OCI-M2 (cell line): ENCODE results near the gene CFDP1.

ENCODE experiments used
- DNase-seq: peaks from one replicate; lab custom pipeline; 2025; ENCODE audit not compliant: unreplicated experiment; lab: John Stamatoyannopoulos, UW

Gene CFDP1

DNA sequence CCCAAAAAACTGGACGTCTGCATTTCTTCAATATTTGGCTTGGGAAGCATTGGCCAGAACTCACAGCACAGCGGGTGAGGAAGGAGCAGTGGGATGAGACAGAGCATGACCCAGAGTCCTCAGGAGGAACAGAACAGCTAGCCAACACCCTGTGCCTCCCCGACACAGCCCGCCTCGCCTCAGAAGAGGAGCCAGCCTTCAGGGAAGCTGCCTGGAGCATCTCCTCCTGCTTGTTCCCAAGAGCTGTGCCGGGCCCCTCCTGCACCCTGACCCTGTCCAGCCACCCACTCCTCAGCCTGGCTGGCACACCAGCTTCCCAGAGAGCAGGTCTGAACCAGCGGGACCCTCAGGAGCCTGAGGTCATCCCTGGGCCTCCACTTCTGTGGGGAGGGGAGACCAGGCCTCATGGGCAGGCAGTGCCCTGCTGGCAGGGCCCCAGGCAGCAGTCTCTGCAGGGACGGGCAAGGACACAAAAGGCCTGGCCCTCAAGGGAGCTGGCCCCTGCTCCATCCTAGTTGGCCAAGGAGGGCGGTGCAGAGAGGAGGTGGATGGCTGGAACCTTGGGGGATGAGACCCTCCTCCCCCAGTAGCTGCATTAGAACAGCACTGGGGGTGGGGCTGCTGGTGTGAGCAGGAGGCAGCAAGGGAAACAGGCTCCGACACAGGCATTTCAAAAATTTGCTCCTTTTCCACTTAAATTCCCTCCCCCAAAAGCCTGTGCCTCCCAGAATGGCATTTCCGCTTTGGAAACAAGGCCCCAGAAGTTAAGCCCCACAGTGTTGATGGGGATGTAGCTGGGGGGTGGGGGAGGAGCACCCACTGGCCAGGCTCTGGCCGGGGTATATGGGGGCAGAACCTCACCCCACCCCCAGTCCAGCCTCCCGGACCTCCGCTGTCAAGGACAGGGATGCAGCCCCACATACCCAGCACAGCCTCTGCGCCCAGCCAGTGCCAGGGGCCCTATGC is 180.1 kb downstream of the CFDP1 start:
- no peak for DNase-seq

DNA sequence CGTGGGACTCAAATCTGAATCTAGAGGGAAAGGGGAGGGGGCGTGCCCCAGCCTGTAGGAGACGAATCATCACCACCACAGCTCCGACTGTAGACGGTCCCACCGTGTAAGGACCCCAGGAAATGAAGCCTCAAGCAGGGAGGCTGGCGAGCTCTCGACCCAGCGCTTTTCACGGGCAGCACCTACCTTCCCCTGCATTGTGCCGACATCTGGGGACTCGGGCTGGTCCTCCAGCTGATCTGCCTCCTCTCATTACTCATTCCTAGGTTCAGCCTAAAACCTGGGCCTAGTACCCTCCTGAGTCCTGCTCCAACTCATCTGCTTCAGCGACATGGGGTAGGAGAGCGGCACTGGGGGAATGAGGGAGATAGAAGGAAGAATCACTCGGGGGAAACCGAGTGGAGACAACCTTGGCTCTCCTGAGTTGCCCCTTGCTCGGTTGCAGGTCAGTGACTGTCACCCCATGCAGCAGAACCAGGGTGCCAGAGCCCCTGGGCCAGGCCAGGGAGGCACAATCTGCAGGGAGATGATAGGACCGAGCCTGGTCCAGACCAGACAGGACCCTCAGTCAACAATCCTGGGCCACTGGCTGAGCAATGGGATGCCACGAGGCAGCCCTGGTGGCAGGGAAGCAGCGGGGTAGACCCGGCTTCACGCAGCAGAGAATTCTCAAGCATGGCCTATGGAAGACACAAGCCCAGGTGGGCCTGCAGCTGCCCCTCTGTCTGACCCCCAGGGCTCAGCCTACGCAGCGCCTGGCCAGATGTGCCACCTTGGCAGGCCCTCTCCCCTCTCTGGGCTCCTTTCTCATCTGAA is 181.0 kb downstream of the CFDP1 start:
- DNase-seq: no peak

DNA sequence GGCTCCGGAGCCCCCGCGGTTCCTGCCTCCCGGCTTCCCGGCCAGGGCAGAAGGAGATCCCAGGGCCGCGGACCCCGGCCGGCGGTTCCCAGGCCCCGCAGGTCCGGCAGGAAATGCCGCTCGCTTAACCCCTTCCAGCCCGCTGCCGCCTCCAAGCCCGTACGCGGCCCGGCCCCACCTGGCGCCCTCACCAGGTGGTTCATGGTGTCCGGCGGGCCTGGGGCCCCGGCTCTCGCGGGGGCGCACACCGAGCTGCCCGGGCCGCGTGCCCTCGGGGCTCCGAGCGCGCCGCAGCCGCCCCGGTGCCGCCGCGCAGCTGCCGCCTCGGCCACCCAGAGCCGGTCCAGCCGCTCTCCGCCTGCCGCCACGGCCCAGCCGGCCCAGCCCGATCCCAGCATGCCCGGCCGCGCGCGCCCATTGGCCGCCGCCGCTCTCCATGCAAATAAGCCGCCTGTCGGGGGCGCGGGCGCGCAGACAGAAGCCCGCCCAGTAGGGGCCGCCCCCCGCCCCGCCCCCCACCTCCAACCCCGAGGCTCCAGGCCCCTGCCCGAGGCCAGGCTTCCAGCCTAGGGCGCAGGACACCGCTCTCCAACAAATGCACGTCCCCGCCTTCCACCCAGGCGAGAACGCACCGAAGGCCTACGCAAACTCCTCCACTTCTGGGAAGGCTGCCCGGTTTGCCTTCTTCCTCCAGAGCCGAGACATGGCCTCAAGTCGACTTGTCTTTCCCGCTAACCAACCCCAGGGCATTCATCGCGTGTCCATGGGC is 181.8 kb downstream of the CFDP1 start, which contains the start of gene BCAR1:
Gene BCAR1, minus strand, starts transcription at position 345 of the 769 bp plus-strand sequence. Its CDS starts 142 bp downstream, at position 203.
- no peak for DNase-seq

DNA sequence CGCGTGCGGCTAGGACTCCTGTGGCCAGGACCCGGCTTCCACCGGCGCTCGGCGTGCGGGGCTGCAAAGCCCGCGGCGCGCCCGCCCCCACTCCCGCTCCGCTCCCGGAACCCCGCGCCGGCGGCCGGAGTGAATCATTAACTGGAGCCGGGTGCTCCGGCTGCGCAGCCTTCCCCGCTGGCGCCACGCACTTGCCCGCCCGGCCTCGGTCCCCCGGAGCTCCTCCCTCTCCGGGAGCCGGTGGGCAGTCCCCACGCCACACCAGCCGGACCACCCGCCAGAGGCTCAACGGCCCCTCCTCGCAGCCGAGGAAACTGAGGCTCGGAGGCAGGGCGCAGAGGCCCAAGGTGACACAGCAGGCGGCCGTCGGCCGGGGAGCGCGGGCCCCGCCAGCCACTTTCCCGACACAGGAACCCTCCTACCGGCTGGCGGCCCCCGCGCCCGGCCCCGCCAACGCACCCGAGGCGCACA is 182.5 kb downstream of the CFDP1 start:
- no peak for DNase-seq

DNA sequence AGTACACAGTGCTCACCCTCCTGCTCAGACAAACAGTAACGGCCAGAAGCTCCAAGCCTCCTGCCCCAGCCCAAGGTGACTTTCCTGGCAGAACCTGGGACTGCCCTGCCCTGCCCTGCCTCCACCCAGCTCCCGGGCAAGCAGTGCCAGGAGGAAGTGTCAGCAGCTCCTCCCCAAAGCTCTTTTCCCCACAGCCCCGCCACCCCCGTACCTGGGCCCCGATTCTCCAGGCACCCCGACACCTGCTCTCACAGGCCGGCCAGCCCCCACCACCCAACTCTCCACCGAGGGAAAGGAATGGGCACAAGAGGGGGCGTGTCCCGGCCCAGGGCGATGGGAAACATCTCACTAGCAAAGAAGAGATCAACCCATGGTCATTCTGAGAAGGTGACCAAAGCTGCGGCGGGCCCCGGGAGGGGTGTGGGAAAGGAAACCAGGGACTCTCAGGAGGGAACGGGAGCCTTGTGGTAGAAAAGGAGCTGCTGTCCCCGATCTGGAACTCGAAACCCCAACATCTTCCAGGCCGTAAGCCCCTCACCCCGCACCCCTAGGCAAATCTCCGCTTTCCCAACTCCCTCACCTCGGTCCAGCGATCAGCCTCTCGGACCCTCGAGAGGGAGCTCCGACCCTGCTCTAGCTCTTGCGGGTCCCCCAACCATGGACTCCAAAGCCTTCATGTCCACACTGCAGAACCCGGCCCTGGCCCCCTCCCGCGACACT is 183.1 kb downstream of the CFDP1 start:
- no peak for DNase-seq

DNA sequence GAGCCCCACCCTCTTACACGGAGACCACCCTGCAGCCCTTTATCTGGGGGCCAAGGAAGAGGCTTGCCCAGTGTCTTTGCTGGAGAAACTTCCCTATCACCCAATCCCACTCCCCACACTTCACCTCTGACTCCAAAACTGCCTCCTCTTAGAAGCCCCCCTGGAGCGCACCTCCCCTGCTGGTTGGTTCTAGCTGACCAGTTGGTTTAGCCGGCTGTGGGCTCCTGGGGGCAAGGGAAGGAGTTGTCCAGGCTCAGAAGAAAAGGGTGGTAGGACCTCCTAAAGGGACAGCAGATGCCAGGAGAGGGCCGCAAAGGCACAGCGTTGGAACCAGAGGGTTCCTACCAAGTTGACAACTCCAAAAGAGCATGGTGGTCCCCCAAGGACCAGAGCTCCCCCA is 183.9 kb downstream of the CFDP1 start:
- DNase-seq: no peak

DNA sequence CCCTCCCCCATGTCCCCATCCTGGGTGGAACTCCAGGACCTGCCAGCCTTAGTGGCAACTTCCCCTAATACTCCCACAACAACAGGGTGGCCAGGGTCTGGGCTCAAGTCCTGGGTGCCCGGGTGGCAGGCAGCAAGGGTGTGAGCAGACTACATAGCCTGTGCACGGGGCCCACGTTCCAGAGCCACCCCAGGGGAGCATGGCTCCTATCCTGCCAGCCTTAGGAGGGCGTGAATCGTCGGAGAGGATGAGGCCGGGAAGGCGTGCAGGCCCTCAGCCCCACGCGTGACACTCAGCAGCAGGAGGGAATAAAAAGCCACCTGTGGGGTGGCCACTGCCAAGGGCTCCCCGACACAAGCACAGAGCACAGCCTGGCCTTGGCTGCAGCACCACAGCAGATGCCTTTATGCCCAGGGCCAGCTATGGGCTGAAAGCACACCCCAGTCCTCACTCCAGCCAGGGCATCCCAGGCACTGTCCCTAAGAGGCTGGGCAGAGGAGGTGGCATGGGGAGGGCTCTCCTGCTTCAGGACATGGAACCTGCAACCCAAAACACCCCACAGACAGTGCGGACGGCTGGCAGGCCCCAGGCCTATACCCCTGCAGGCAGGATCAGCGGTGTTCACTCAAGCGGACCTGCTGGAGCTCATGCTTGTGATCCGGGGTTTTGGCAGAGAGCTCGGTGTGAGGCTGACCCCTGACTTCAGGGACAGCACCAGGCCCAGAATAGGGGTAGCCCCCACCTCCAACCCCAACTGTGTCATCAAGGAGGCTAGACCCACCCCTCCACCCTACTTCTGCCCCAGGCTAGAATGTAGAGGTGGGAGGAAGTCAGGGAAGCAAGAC is 184.5 kb downstream of the CFDP1 start:
- no peak for DNase-seq

DNA sequence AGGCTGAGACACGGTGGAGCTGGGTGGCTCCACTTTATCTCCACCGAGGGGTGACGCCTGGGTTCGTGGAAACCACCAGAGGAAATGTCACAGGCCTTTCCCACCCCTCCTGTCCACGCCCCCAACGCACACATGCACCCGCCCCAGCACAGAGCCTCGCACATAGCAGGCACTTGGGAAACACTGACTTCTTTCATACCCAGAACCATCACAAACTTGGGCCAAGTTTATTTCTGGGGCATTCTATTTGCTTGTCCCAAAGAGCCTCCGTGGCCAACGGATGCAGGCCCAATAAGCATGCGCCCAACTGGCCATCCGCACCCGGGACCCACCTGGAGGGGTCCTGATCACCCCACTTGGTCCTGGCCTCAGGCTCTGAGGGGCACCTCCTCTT is 185.2 kb downstream of the CFDP1 start:
- no peak for DNase-seq

DNA sequence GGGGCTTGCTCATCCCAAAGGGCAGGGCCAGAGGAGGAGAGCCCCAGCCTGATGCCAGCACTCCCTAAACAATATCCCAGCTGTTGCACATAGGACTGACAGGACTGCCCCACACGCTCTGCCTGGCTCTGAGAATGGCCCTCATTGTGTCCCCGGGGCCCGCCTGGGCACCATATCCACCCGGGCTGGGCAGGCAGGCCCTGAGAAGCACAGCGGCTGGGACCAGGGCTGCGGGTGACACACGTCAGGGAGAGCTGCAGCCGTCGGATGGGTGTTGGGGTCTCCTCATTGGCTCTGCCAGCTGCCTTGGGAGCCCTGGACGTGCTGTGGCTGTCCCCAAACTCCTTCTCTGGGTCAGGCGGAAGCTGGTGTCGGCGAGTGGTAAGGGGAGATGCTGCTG is 186.1 kb downstream of the CFDP1 start:
- no peak for DNase-seq

DNA sequence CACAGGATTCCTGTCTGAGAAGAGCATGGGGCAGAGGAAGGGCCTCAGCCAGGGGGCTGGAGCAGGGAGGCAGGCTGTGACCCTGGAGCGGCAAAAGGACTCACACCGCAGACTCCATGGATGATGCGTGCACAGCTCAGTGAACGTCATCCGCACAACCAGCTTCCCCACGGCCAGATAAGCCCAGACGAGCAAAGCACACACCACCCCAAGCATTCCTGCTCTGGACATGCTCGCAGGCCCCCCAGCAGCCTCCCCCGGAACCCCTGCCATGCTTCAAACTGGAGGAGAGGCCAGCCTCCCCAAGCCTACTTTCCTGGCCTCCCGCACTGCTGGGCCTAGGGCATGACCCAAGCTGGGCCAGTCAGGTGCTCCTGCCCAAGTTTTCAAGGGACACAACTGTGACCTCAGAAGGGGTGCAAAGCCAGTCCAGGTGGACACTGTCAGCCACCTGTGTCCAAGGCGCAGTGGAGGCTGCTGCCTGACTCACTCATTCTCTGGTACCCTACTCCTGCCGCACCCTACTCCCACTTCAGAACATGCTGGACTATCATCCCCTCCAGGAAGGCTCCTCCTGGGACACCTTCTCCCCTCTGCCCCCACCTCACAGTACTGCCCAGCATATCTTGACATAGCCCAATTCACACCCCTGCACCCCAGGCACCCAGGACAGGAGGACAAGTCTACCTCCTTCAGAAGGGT is 186.6 kb downstream of the CFDP1 start:
- no peak for DNase-seq

DNA sequence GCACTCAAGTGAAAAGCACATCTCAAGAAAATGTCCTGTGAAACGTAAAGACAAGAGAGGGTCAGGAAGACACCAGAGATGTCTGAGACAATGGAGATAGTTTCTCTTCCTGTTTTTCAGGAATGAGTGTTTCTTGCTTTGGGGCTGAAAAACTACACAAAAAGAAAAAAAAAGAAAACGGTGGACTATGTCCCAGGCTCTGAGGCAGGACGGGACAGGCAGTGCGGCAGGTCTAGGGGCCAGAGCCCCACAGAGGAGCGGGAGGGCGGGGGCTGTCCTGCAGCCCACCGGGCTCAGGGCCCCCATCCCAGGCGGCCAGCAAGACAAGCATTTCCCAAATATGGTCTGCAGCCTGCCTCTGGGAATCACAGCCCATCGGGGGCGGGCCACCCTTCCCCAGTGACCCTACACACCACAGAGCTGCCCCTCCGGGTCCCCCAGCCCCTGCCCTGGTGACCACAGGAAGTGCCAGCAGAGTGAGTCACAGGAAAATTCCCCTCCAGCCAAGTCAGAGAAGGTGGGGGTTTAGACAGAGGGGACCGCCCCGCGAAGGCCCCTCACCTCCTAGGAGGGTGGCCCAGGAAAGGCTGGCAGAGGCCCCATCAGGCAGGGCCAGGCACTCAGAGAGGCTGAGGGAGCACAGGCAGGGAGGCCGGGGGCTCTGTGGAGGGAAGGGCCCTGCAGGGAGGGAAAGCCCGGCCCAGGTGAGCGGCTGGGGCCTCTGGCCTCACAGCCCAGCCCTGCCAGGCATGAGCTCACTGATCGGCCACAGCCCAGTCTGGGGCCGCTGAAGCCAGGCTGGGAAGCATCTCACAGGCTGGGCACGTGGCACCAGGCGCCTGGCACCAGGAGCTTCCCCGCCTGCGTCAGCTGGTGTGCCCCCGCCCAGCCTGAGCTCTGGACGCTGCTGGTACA is 188.2 kb downstream of the CFDP1 start:
- no peak for DNase-seq

DNA sequence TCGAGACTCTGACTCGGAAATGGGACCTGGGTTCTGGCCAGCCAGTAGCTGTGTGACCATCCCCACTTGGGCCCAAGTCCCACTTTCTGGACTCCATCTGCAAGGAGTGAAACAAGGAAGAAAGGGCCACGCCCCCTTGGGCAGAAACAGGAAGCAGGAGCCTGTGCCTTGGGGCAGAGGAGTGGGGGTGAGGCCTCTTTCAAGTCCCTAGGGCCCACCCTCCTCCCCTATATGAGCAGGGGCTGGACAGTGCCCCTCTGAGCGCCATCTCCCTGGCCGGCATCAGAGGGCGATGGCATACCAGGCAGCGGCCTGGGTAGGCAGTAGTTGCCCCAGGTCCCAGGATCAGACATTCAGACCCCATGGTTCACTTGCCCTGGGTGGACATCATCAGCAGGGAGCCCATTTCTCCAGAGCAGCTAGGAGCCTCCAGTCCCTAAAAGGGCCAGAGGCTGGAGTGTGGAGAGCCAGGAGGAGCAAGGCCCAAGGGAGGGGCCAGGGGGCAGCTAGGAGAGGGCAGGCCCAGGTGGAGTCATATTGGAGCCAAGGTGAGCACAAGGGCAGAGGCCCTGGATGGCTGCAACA is 189.0 kb downstream of the CFDP1 start:
- no peak for DNase-seq
